H9 (cell line): ENCODE results near the gene TTC32. TPM values are rescaled to one million over a fixed set of nuclear protein-coding genes. Genes with fewer than 3 reads are reported as not detected.

Experiments used
- DNase-seq: peaks from one replicate; pipeline ENCODE4 v3.0.0-alpha.2; 2017
- H2AFZ ChIP-seq: one replicate; pipeline ENCODE4 v1.6.1; 2013; ENCODE audit warnings: mild to moderate bottlenecking, low read length, control low read depth, moderate library complexity
- H2AK5ac ChIP-seq: 2 replicates; pipeline ENCODE4 v1.6.1; 2013; ENCODE audit warnings: low read length, control low read depth, mixed read lengths; ENCODE audit not compliant: insufficient read length
- H2BK120ac ChIP-seq: one replicate; pipeline ENCODE4 v1.6.1; 2013; ENCODE audit warnings: low read depth, mild to moderate bottlenecking, low read length, control low read depth, inconsistent platforms; ENCODE audit not compliant: poor library complexity, severe bottlenecking
- H2BK12ac ChIP-seq: 2 replicates; pipeline ENCODE4 v1.6.1; 2013; ENCODE audit warnings: low read length, control low read depth, mixed read lengths, low read depth; ENCODE audit not compliant: insufficient read length
- H2BK15ac ChIP-seq: 2 replicates; pipeline ENCODE4 v1.6.1; 2013; ENCODE audit warnings: low read depth, low read length, control low read depth
- H2BK20ac ChIP-seq: one replicate; pipeline ENCODE4 v1.6.1; 2013; ENCODE audit warnings: low read depth, mild to moderate bottlenecking, low read length, control low read depth, inconsistent platforms; ENCODE audit not compliant: poor library complexity, severe bottlenecking
- H2BK5ac ChIP-seq: 2 replicates; pipeline ENCODE4 v1.6.1; 2013; ENCODE audit warnings: low read length, control low read depth, mixed read lengths; ENCODE audit not compliant: insufficient read length
- H3K14ac ChIP-seq: 2 replicates; pipeline ENCODE4 v1.6.1; 2013; ENCODE audit warnings: low read length, control low read depth; ENCODE audit not compliant: insufficient read depth
- H3K18ac ChIP-seq: 2 replicates; pipeline ENCODE4 v1.6.1; 2013; ENCODE audit warnings: low read depth, mild to moderate bottlenecking, mixed read lengths, low read length, control low read depth; ENCODE audit not compliant: insufficient read length
- H3K23ac ChIP-seq: 2 replicates; pipeline ENCODE4 v1.6.1; 2013; ENCODE audit warnings: low read length, control low read depth, mixed read lengths, low read depth; ENCODE audit not compliant: insufficient read length
- H3K23me2 ChIP-seq: 2 replicates; pipeline ENCODE4 v1.6.1; 2013; ENCODE audit warnings: low read depth, mild to moderate bottlenecking, mixed read lengths, low read length, control low read depth; ENCODE audit not compliant: insufficient read length, poor library complexity, severe bottlenecking
- H3K27ac ChIP-seq: 2 replicates; pipeline ENCODE4 v1.5.1; 2013; ENCODE audit warnings: low read length, control low read depth, mixed read lengths, low read depth; ENCODE audit not compliant: insufficient read length
- H3K27me3 ChIP-seq: 2 replicates; pipeline ENCODE4 v1.6.1; 2013; ENCODE audit warnings: low read length, control low read depth, inconsistent platforms; ENCODE audit not compliant: insufficient read depth
- H3K4ac ChIP-seq: 2 replicates; pipeline ENCODE4 v1.6.1; 2013; ENCODE audit warnings: low read depth, mild to moderate bottlenecking, control low read depth, inconsistent platforms, low read length, moderate library complexity
- H3K4me1 ChIP-seq: 2 replicates; pipeline ENCODE4 v1.6.1; 2013; ENCODE audit warnings: low read length, control low read depth, inconsistent platforms; ENCODE audit not compliant: insufficient read depth
- H3K4me2 ChIP-seq: 2 replicates; pipeline ENCODE4 v1.6.1; 2013; ENCODE audit warnings: low read length, control low read depth, mixed read lengths; ENCODE audit not compliant: insufficient read length, insufficient read depth
- H3K56ac ChIP-seq: 2 replicates; pipeline ENCODE4 v1.6.1; 2013; ENCODE audit warnings: low read depth, mild to moderate bottlenecking, mixed read lengths, low read length, control low read depth; ENCODE audit not compliant: insufficient read length
- H3K79me1 ChIP-seq: 2 replicates; pipeline ENCODE4 v1.6.1; 2013; ENCODE audit warnings: low read depth, mild to moderate bottlenecking, moderate library complexity, low read length, control low read depth, inconsistent platforms; ENCODE audit not compliant: insufficient read depth, poor library complexity, severe bottlenecking
- H3K79me2 ChIP-seq: 2 replicates; pipeline ENCODE4 v1.6.1; 2013; ENCODE audit warnings: low read length, control low read depth, inconsistent platforms; ENCODE audit not compliant: insufficient read depth
- H3K9ac ChIP-seq: 2 replicates; pipeline ENCODE4 v1.6.1; 2013; ENCODE audit warnings: low read length, control low read depth, mixed read lengths; ENCODE audit not compliant: insufficient read length; ENCODE audit errors: extremely low read depth
- H3K9me3 ChIP-seq: one replicate; pipeline ENCODE4 v1.6.1; 2013; ENCODE audit warnings: low read depth, low read length, inconsistent platforms; ENCODE audit not compliant: control insufficient read depth
- H3T11ph ChIP-seq: one replicate; pipeline ENCODE4 v1.6.1; 2013; ENCODE audit warnings: mild to moderate bottlenecking, low read length, control low read depth, inconsistent platforms
- H4K20me1 ChIP-seq: one replicate; pipeline ENCODE4 v1.6.1; 2013; ENCODE audit not compliant: control insufficient read depth, insufficient read length, insufficient read depth
- H4K5ac ChIP-seq: 2 replicates; pipeline ENCODE4 v1.6.1; 2013; ENCODE audit warnings: low read depth, mild to moderate bottlenecking, mixed read lengths, low read length, control low read depth; ENCODE audit not compliant: insufficient read length
- H4K8ac ChIP-seq: replicated peaks from 2 replicates; pipeline ENCODE4 v1.6.1; 2013; ENCODE audit warnings: low read length, control low read depth, mixed read lengths, low read depth; ENCODE audit not compliant: insufficient read length
- H4K91ac ChIP-seq: 2 replicates; pipeline ENCODE4 v1.6.1; 2013; ENCODE audit warnings: low read depth, mild to moderate bottlenecking, moderate library complexity, mixed read lengths, low read length, control low read depth; ENCODE audit not compliant: insufficient read length
- H3K27ac Mint-ChIP-seq, 3 experiments: 2 replicates in 2 of 3; 3 replicates in 1 of 3; pipeline ENCODE4 v1.8.0; 2020 to 2021; ENCODE audit warnings: mixed read lengths in 3 of 3, mild to moderate bottlenecking in 1 of 3, moderate library complexity in 1 of 3
- H3K27me3 Mint-ChIP-seq: 2 replicates; pipeline ENCODE4 v1.8.0; 2021; ENCODE audit warnings: low read depth, mild to moderate bottlenecking, moderate library complexity, mixed read lengths
- H3K36me3 Mint-ChIP-seq, 3 experiments: 2 replicates in 2 of 3; 3 replicates in 1 of 3; pipeline ENCODE4 v1.8.0; 2020 to 2021; ENCODE audit warnings: low read depth in 3 of 3, mixed read lengths in 3 of 3; ENCODE audit not compliant: insufficient read depth in 1 of 3
- H3K4me1 Mint-ChIP-seq, 2 experiments: 2 replicates each; pipeline ENCODE4 v1.8.0; 2020; ENCODE audit warnings: mixed read lengths in 2 of 2
- H3K4me3 Mint-ChIP-seq, 2 experiments: 2 replicates in 1 of 2; 3 replicates in 1 of 2; pipeline ENCODE4 v1.8.0; 2020 to 2021; ENCODE audit warnings: mild to moderate bottlenecking in 2 of 2, mixed read lengths in 2 of 2, moderate library complexity in 1 of 2
- H3K9me3 Mint-ChIP-seq, 2 experiments: 2 replicates in 1 of 2; 3 replicates in 1 of 2; pipeline ENCODE4 v1.8.0; 2020; ENCODE audit warnings: mild to moderate bottlenecking in 2 of 2, mixed read lengths in 2 of 2, moderate library complexity in 1 of 2
- WGBS: extraction: QIAGEN DNeasy Blood & Tissue Kit; methylation state at CpG from one replicate; pipeline ENCODE4 v1.1.7; 2013; ENCODE audit warnings: missing lambda C conversion rate, low lambda C conversion rate, mixed read lengths; ENCODE audit not compliant: insufficient read length; ENCODE audit errors: extremely low coverage; 5-methylcytosine and 5-hydroxymethylcytosine counted together
- total RNA-seq: library from RNA; stranded (reverse); gene quantifications from 2 replicates; pipeline ENCODE4 v1.2.1, GENCODE V29; 2021
- TF ChIP-seq, protein P1 (sequence below): fragments of 200-600 bp; sonication (generic); conservative IDR thresholded peaks from 3 replicates; pipeline ENCODE4 v1.8.0; 2021; ENCODE audit warnings: antibody characterized with exemption, mild to moderate bottlenecking

TTC32 gene
- total RNA-seq, 1 experiment from 2014 or later = 8.9 TPM

DNA sequence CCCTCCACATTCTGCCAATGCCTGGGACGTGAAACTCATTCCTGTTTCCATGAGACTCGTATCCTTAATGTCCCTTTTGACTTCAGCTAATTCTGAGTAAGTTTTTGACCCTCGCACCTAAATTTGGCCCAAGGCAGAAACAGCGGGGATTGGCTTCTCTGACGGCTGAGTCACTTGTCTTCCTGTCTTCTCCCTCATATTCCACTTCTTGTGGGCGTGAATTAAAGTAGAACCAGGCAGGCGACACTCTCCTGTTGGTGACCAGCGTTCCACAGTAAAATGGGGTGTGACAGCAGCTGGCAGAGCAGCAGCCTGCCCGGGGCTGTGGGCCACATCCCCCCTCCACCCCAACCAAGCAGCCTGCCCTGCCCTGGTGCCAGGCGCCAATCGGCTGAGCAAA, 15.5 kb downstream of the TTC32 start:
- no peaks in the 10 kb centered on the region for H3K23me2 ChIP-seq
- no peak overlapping the region for H3K56ac ChIP-seq
- no peaks in the 10 kb centered on the region for H3K4me1 ChIP-seq
- H2AFZ ChIP-seq = no peak overlapping the region
- Mint-ChIP-seq H3K27ac (no peak overlapping the region; a peak in 1 of 7 replicates), H3K36me3 (no peaks in the 10 kb centered on the region), H3K27me3 (peaks cover 14% of the 10 kb centered on the region), H3K4me3 (no peak overlapping the region), H3K4me1 (peaks cover 7 to 16% of the 10 kb centered on the region in 2 experiments), H3K9me3 (no peaks in the 10 kb centered on the region)
- H3K9me3 ChIP-seq = no peaks in the 10 kb centered on the region
- H4K5ac ChIP-seq = no peak overlapping the region
- DNase-seq = no peak
- H3K4me2 ChIP-seq = no peak overlapping the region
- H3K4ac ChIP-seq = no peak overlapping the region
- TF ChIP-seq, protein P1, sequence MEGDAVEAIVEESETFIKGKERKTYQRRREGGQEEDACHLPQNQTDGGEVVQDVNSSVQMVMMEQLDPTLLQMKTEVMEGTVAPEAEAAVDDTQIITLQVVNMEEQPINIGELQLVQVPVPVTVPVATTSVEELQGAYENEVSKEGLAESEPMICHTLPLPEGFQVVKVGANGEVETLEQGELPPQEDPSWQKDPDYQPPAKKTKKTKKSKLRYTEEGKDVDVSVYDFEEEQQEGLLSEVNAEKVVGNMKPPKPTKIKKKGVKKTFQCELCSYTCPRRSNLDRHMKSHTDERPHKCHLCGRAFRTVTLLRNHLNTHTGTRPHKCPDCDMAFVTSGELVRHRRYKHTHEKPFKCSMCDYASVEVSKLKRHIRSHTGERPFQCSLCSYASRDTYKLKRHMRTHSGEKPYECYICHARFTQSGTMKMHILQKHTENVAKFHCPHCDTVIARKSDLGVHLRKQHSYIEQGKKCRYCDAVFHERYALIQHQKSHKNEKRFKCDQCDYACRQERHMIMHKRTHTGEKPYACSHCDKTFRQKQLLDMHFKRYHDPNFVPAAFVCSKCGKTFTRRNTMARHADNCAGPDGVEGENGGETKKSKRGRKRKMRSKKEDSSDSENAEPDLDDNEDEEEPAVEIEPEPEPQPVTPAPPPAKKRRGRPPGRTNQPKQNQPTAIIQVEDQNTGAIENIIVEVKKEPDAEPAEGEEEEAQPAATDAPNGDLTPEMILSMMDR = no peak
- no peak overlapping the region for H3K9ac ChIP-seq
- WGBS = no CpG with 5 or more reads among the region's 11 CpGs
- H2BK12ac ChIP-seq = no peak overlapping the region
- H4K91ac ChIP-seq = no peak overlapping the region
- no peaks in the 10 kb centered on the region for H3K79me1 ChIP-seq
- no peak overlapping the region for H3T11ph ChIP-seq
- no peak overlapping the region for H2BK5ac ChIP-seq
- no peak overlapping the region for H4K8ac ChIP-seq
- H2BK120ac ChIP-seq = no peak overlapping the region
- no peak overlapping the region for H2BK20ac ChIP-seq
- H3K18ac ChIP-seq = no peak overlapping the region
- H3K27me3 ChIP-seq = no peaks in the 10 kb centered on the region
- H3K14ac ChIP-seq = no peak overlapping the region
- no peaks in the 10 kb centered on the region for H3K79me2 ChIP-seq
- no peak overlapping the region for H2AK5ac ChIP-seq
- H3K27ac ChIP-seq = no peak overlapping the region
- H2BK15ac ChIP-seq = no peak overlapping the region
- peaks cover 2% of the 10 kb centered on the region for H4K20me1 ChIP-seq
- H3K23ac ChIP-seq = no peak overlapping the region
